Neural cell (in vitro differentiated cells): ENCODE results near the gene PARP15. TPM values are rescaled to one million over a fixed set of nuclear protein-coding genes. Genes with fewer than 3 reads are reported as not detected.

Source experiments
- H2AFZ ChIP-seq: fragments of 200-600, 300-800 bp; sonication (generic), shearing (Covaris generic); 2 replicates; pipeline ENCODE4 v1.6.0; 2014; ENCODE audit warnings: low read depth, mild to moderate bottlenecking, antibody characterized with exemption, low read length, moderate library complexity
- H3F3A ChIP-seq: fragments of 200-600 bp; shearing (Covaris generic); 2 replicates; pipeline ENCODE4 v1.6.1; 2016; ENCODE audit warnings: mild to moderate bottlenecking, moderate library complexity, mixed read lengths, antibody characterized with exemption, low read length; ENCODE audit not compliant: insufficient read depth, poor library complexity, severe bottlenecking
- H3K27ac ChIP-seq: fragments of 200-600, 300-800 bp; sonication (generic), shearing (Covaris generic); 2 replicates; pipeline ENCODE4 v1.5.1; 2014; ENCODE audit warnings: mild to moderate bottlenecking, low read length, moderate library complexity
- H3K27me3 ChIP-seq: fragments of 300-800, 200-600 bp; sonication (generic), shearing (Covaris generic); 2 replicates; pipeline ENCODE4 v1.6.0; 2014; ENCODE audit warnings: mild to moderate bottlenecking, low read depth, low read length, moderate library complexity; ENCODE audit not compliant: insufficient read depth
- H3K36me3 ChIP-seq: fragments of 300-800, 200-600 bp; sonication (generic), shearing (Covaris generic); 2 replicates; pipeline ENCODE4 v1.5.1; 2014; ENCODE audit warnings: mild to moderate bottlenecking, antibody characterized with exemption, low read length, moderate library complexity; ENCODE audit not compliant: insufficient read depth
- H3K4me2 ChIP-seq: fragments of 300-800, 200-600 bp; sonication (generic), shearing (Covaris generic); 2 replicates; pipeline ENCODE4 v1.6.0; 2014; ENCODE audit warnings: mild to moderate bottlenecking, low read length
- H3K4me3 ChIP-seq: fragments of 300-800, 200-600 bp; sonication (generic), shearing (Covaris generic); 2 replicates; pipeline ENCODE4 v1.5.1; 2014; ENCODE audit warnings: mild to moderate bottlenecking, low read length, moderate library complexity
- H3K79me2 ChIP-seq: fragments of 200-600 bp; shearing (Covaris generic); replicated peaks from 2 replicates; pipeline ENCODE4 v1.6.0; 2014; ENCODE audit warnings: mild to moderate bottlenecking, low read length, moderate library complexity; ENCODE audit not compliant: insufficient read depth
- H3K9ac ChIP-seq: fragments of 300-800, 200-600 bp; sonication (generic), shearing (Covaris generic); 2 replicates; pipeline ENCODE4 v1.6.1; 2016; ENCODE audit warnings: mild to moderate bottlenecking, low read length, mixed read lengths
- H3K9me2 ChIP-seq: fragments of 200-600 bp; shearing (Covaris generic); 2 replicates; pipeline ENCODE4 v1.6.1; 2016; ENCODE audit warnings: mild to moderate bottlenecking, low read length, mixed read lengths; ENCODE audit not compliant: insufficient read depth
- H3K9me3 ChIP-seq: fragments of 200-600, 300-800 bp; sonication (generic), shearing (Covaris generic); 2 replicates; pipeline ENCODE4 v1.6.1; 2016; ENCODE audit warnings: mild to moderate bottlenecking, mixed run types, low read length, moderate library complexity, mixed read lengths
- H4K20me1 ChIP-seq: fragments of 200-600 bp; shearing (Covaris generic); 2 replicates; pipeline ENCODE4 v1.6.1; 2016; ENCODE audit warnings: mild to moderate bottlenecking, mixed run types; ENCODE audit not compliant: insufficient read depth
- EP300 ChIP-seq: fragments of 450-650 bp; conservative IDR thresholded peaks from 2 replicates; pipeline ENCODE4 v1.6.1; 2014; ENCODE audit warnings: antibody characterized with exemption, mild to moderate bottlenecking, moderate library complexity; ENCODE audit not compliant: poor library complexity, severe bottlenecking
- EZH2 ChIP-seq: fragments of 200-600, 300-800 bp; shearing (Covaris generic), sonication (generic); IDR thresholded peaks from 2 replicates; pipeline ENCODE4 v1.6.1; 2014; ENCODE audit warnings: antibody characterized with exemption, low read length, borderline replicate concordance, mild to moderate bottlenecking; ENCODE audit not compliant: insufficient read depth, poor library complexity, severe bottlenecking
- MXI1 ChIP-seq: fragments of 450-650 bp; conservative IDR thresholded peaks from 2 replicates; pipeline ENCODE4 v1.6.1; 2014; ENCODE audit warnings: antibody characterized with exemption, mild to moderate bottlenecking; ENCODE audit not compliant: poor library complexity, severe bottlenecking
- POLR2AphosphoS5 ChIP-seq: IDR thresholded peaks from 2 replicates; pipeline ENCODE4 v1.6.1; 2012
- RAD21 ChIP-seq: fragments of 450-650 bp; conservative IDR thresholded peaks from 2 replicates; pipeline ENCODE4 v1.6.1; 2014; ENCODE audit warnings: antibody characterized with exemption, mild to moderate bottlenecking, moderate library complexity
- SMC3 ChIP-seq: fragments of 450-650 bp; conservative IDR thresholded peaks from 2 replicates; pipeline ENCODE4 v1.6.1; 2014; ENCODE audit warnings: antibody characterized with exemption, mild to moderate bottlenecking, moderate library complexity; ENCODE audit not compliant: poor library complexity
- TAF1 ChIP-seq: IDR thresholded peaks from 2 replicates; pipeline ENCODE4 v1.6.1; 2012; ENCODE audit warnings: low read depth
- polyA plus RNA-seq: library from polyadenylated mRNA; depleted of rRNA; stranded (reverse); fragments of >200 nt; gene quantifications from 2 replicates; pipeline ENCODE4 v1.2.3, GENCODE V29; 2014
- TF ChIP-seq, protein P1 (sequence below): IDR thresholded peaks from 2 replicates; pipeline ENCODE4 v1.6.1; 2012; ENCODE audit warnings: borderline replicate concordance
- TF ChIP-seq, protein P2 (sequence below): fragments of 450-650 bp; IDR thresholded peaks from 2 replicates; pipeline ENCODE4 v1.5.1; 2014; ENCODE audit warnings: antibody characterized with exemption, mild to moderate bottlenecking, moderate library complexity; ENCODE audit not compliant: poor library complexity, severe bottlenecking

PARP15 gene
- polyA plus RNA-seq, 1 donor from 2014 or later: not detected

DNA sequence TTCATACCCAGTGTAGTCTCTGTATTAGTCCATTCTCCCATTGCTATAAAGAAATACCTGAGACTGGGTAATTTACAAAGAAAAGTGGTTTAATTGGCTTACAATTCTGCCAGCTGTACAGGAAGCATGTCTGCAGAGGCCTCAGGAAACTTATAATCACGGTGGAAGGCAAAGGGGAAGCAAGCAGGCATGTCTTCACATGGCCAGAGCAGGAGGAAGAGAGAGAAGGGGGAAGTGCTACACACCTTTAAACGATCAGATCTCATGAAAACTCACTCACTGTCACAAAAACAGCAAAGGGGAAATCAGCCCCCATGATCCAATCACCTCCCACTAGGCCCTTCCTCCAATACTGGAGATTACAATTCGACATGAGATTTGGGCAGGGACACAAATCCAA lies 96.9 kb downstream of the PARP15 start:
- Histone ChIP-seq H3K4me2 (no peak overlapping the region), H3F3A (no peaks in the 10 kb centered on the region), H4K20me1 (no peaks in the 10 kb centered on the region), H3K79me2 (no peaks in the 10 kb centered on the region), H3K4me3 (no peak overlapping the region), H3K27ac (no peak overlapping the region), H3K9me2 (no peaks in the 10 kb centered on the region), H3K9ac (no peak overlapping the region), H3K36me3 (no peaks in the 10 kb centered on the region), H3K27me3 (peaks cover 6% of the 10 kb centered on the region), H3K9me3 (peaks cover 4% of the 10 kb centered on the region), H2AFZ (no peak overlapping the region)
- TF ChIP-seq POLR2AphosphoS5 (no peak), SMC3 (no peak)

DNA sequence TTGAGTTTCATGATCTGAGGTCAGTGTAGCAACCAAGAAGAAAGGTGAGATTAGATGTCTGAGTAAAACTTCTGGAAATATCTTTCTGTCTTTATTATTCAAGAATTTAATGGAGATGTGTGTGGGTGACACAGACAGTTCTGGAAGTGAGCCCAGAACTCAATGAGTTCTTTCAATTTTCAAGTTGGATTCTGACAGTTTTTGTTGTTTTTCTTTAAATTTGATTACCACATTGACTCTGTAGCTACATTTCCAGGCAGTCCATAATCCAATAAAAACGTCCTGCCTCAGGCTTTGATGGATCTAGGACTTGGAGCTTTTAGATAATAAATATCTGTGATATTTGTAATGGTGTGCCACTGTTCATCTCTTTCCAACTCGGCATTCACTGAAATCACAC lies 99.3 kb downstream of the PARP15 start:
- no peak overlapping the region for H3K9ac ChIP-seq
- H4K20me1 ChIP-seq: no peaks in the 10 kb centered on the region
- no peak overlapping the region for H3K4me3 ChIP-seq
- no peaks in the 10 kb centered on the region for H3K79me2 ChIP-seq
- H3K27ac ChIP-seq: no peak overlapping the region
- peaks cover 30% of the 10 kb centered on the region for H3K27me3 ChIP-seq
- peaks cover 4% of the 10 kb centered on the region for H3K9me3 ChIP-seq
- no peak overlapping the region for H2AFZ ChIP-seq
- H3K36me3 ChIP-seq: no peaks in the 10 kb centered on the region
- H3K4me2 ChIP-seq: no peak overlapping the region
- no peaks in the 10 kb centered on the region for H3K9me2 ChIP-seq
- no peaks in the 10 kb centered on the region for H3F3A ChIP-seq
- TF ChIP-seq, protein P1, sequence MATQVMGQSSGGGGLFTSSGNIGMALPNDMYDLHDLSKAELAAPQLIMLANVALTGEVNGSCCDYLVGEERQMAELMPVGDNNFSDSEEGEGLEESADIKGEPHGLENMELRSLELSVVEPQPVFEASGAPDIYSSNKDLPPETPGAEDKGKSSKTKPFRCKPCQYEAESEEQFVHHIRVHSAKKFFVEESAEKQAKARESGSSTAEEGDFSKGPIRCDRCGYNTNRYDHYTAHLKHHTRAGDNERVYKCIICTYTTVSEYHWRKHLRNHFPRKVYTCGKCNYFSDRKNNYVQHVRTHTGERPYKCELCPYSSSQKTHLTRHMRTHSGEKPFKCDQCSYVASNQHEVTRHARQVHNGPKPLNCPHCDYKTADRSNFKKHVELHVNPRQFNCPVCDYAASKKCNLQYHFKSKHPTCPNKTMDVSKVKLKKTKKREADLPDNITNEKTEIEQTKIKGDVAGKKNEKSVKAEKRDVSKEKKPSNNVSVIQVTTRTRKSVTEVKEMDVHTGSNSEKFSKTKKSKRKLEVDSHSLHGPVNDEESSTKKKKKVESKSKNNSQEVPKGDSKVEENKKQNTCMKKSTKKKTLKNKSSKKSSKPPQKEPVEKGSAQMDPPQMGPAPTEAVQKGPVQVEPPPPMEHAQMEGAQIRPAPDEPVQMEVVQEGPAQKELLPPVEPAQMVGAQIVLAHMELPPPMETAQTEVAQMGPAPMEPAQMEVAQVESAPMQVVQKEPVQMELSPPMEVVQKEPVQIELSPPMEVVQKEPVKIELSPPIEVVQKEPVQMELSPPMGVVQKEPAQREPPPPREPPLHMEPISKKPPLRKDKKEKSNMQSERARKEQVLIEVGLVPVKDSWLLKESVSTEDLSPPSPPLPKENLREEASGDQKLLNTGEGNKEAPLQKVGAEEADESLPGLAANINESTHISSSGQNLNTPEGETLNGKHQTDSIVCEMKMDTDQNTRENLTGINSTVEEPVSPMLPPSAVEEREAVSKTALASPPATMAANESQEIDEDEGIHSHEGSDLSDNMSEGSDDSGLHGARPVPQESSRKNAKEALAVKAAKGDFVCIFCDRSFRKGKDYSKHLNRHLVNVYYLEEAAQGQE: no peak
- TF ChIP-seq, protein P2, sequence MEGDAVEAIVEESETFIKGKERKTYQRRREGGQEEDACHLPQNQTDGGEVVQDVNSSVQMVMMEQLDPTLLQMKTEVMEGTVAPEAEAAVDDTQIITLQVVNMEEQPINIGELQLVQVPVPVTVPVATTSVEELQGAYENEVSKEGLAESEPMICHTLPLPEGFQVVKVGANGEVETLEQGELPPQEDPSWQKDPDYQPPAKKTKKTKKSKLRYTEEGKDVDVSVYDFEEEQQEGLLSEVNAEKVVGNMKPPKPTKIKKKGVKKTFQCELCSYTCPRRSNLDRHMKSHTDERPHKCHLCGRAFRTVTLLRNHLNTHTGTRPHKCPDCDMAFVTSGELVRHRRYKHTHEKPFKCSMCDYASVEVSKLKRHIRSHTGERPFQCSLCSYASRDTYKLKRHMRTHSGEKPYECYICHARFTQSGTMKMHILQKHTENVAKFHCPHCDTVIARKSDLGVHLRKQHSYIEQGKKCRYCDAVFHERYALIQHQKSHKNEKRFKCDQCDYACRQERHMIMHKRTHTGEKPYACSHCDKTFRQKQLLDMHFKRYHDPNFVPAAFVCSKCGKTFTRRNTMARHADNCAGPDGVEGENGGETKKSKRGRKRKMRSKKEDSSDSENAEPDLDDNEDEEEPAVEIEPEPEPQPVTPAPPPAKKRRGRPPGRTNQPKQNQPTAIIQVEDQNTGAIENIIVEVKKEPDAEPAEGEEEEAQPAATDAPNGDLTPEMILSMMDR: no peak
- TF ChIP-seq EZH2 (no peak), MXI1 (no peak), EP300 (no peak), SMC3 (no peak), POLR2AphosphoS5 (no peak), RAD21 (no peak), TAF1 (no peak)

DNA sequence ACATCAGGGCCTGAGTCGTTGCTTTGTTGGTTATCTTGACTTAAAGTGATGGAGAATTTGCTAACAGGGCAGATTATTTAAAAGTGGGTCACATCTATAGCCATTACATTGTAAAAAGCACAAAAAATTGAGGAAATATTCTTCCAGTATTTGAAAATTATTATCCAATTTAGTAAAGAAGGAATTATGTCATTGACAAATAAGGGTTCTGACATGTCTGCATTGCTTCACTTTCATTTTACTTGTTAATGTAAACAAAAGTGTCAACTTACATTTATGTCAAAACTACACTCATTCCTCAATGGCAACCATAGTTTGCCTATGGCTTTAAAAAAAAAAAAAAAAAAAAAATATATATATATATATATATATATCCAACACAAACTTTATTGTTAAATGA lies 99.8 kb downstream of the PARP15 start:
- H3K79me2 ChIP-seq: no peaks in the 10 kb centered on the region
- H3K4me2 ChIP-seq: no peak overlapping the region
- H3F3A ChIP-seq: no peaks in the 10 kb centered on the region
- H3K27ac ChIP-seq: no peak overlapping the region
- H2AFZ ChIP-seq: no peak overlapping the region
- no peak overlapping the region for H3K9ac ChIP-seq
- H3K36me3 ChIP-seq: no peaks in the 10 kb centered on the region
- no peaks in the 10 kb centered on the region for H4K20me1 ChIP-seq
- no peaks in the 10 kb centered on the region for H3K9me2 ChIP-seq
- TF ChIP-seq POLR2AphosphoS5 (no peak), EP300 (no peak), EZH2 (no peak), SMC3 (no peak), TAF1 (no peak), MXI1 (no peak), RAD21 (no peak)
- TF ChIP-seq, protein P1: no peak
- TF ChIP-seq, protein P2: no peak
- peaks cover 4% of the 10 kb centered on the region for H3K9me3 ChIP-seq
- no peak overlapping the region for H3K4me3 ChIP-seq
- H3K27me3 ChIP-seq: peaks cover 35% of the 10 kb centered on the region
